ENCODE data around the gene CADM1. TPM values are rescaled to one million over a fixed set of nuclear protein-coding genes. Genes with fewer than 3 reads are reported as not detected.
A peak's percentile ranks its signal among the peaks of the same experiment; 100 is the strongest.

Gene CADM1
- total and polyA plus RNA-seq, 2 donors from 2014 or later, result 24.0 to 33.5 TPM

GRCh38 chr11:115523727-115524399 lies 19.6 kb upstream of the CADM1 start:
- no peaks in the 10 kb centered on the region for H3K36me3 ChIP-seq (ENCODE audit: control insufficient read depth in 2 of 3, insufficient read depth in 3 of 3, low read length in 3 of 3)
- no peaks in the 10 kb centered on the region for H3K27me3 ChIP-seq (ENCODE audit: control insufficient read depth, insufficient read depth, low read length)
- DNase-seq (no peak), FAIRE-seq (no peak)
- peak overlapping the region in 1 of 2 donors; percentile 7 for H3K27ac ChIP-seq (ENCODE audit: low read depth in 2 of 2, low read length in 2 of 2)
- intact Hi-C loops (cut with DNase I), result no loop called here
- H3K4me3 ChIP-seq (ENCODE audit: low read length in 3 of 3), result no peak overlapping the region
- no peaks in the 10 kb centered on the region for H3K9me3 ChIP-seq (ENCODE audit: control insufficient read depth in 2 of 3, insufficient read depth in 1 of 3, low read length in 3 of 3)
- TF ChIP-seq CTCF (IDR thresholded peaks at IDR 0.05; ENCODE audit: borderline replicate concordance, extremely low read depth, insufficient read depth), result no peak
- no peak overlapping the region for H3K9ac ChIP-seq (ENCODE audit: low read length in 3 of 3)
- H3K4me1 ChIP-seq (ENCODE audit: control insufficient read depth in 2 of 3, insufficient read depth in 2 of 3, low read depth in 1 of 3, low read length in 3 of 3), result peaks cover 2 to 4% (median 4%) of the 10 kb centered on the region in 3 donors

GRCh38 chr11:115522302-115522701 lies 18.1 kb upstream of the CADM1 start:
- Histone ChIP-seq H3K9me3 (ENCODE audit: control insufficient read depth in 2 of 3, insufficient read depth in 1 of 3, low read length in 3 of 3) (no peaks in the 10 kb centered on the region), H3K27ac (ENCODE audit: low read depth in 2 of 2, low read length in 2 of 2) (no peak overlapping the region), H3K4me1 (ENCODE audit: control insufficient read depth in 2 of 3, insufficient read depth in 2 of 3, low read depth in 1 of 3, low read length in 3 of 3) (peaks cover 0 to 4% (median 4%) of the 10 kb centered on the region in 3 donors), H3K4me3 (ENCODE audit: low read length in 3 of 3) (no peak overlapping the region), H3K27me3 (ENCODE audit: control insufficient read depth, insufficient read depth, low read length) (no peaks in the 10 kb centered on the region), H3K9ac (ENCODE audit: low read length in 3 of 3) (no peak overlapping the region), H3K36me3 (ENCODE audit: control insufficient read depth in 2 of 3, insufficient read depth in 3 of 3, low read length in 3 of 3) (no peaks in the 10 kb centered on the region)
- no peak for FAIRE-seq
- TF ChIP-seq CTCF (IDR thresholded peaks at IDR 0.05; ENCODE audit: borderline replicate concordance, extremely low read depth, insufficient read depth), result no peak
- DNase-seq, result no peak
- intact Hi-C loops (cut with DNase I), result no loop called here

- FAIRE-seq, result no peak
- Histone ChIP-seq H3K27me3 (ENCODE audit: control insufficient read depth, insufficient read depth, low read length) (no peaks in the 10 kb centered on the region), H3K9me3 (ENCODE audit: control insufficient read depth in 2 of 3, insufficient read depth in 1 of 3, low read length in 3 of 3) (no peaks in the 10 kb centered on the region), H3K4me3 (ENCODE audit: low read length in 3 of 3) (no peak overlapping the region), H3K4me1 (ENCODE audit: control insufficient read depth in 2 of 3, insufficient read depth in 2 of 3, low read depth in 1 of 3, low read length in 3 of 3) (peaks cover 0 to 4% (median 4%) of the 10 kb centered on the region in 3 donors), H3K27ac (ENCODE audit: low read depth in 2 of 2, low read length in 2 of 2) (no peak overlapping the region), H3K9ac (ENCODE audit: low read length in 3 of 3) (no peak overlapping the region), H3K36me3 (ENCODE audit: control insufficient read depth in 2 of 3, insufficient read depth in 3 of 3, low read length in 3 of 3) (no peaks in the 10 kb centered on the region)
- DNase-seq, result no peak
- intact Hi-C loops (cut with DNase I), result no loop called here
- TF ChIP-seq CTCF (IDR thresholded peaks at IDR 0.05; ENCODE audit: borderline replicate concordance, extremely low read depth, insufficient read depth), result no peak
Measured at GRCh38 chr11:115521825-115522224, 17.6 kb upstream of the CADM1 start.
